Thyroid gland (tissue), 4 donors: Measurements from ENCODE around the gene KCNMA1.

Source experiments
- CTCF ChIP-seq, 6 experiments: fragments of 200-600 bp in 3 of 6; fragments of 450-650 bp in 3 of 6; sonication (generic) in 3 of 6; IDR thresholded peaks; one replicate each; pipeline ENCODE4 v1.5.1; 2016 to 2019; ENCODE audit warnings: antibody characterized with exemption in 6 of 6, mild to moderate bottlenecking in 2 of 6, inconsistent platforms in 1 of 6, moderate library complexity in 1 of 6
- POLR2A ChIP-seq, 2 donors: fragments of 450-650 bp; IDR thresholded peaks; one replicate each; pipeline ENCODE4 v1.6.1; 2017; ENCODE audit warnings: antibody characterized with exemption in 2 of 2, mild to moderate bottlenecking in 2 of 2, moderate library complexity in 1 of 2

- TF ChIP-seq CTCF (IDR thresholded peaks at IDR 0.05) (no peak), POLR2A (IDR thresholded peaks at IDR 0.05) (no peak)
Observed at GRCh38 chr10:77550378-77550777, 87.2 kb downstream of the KCNMA1 start.
